SK-N-SH treated with all-trans-retinoic acid at 6 μM for 48 hours (cell line): ENCODE results near the gene ATG13.

ENCODE experiments used
- ATAC-seq: fragments of 200-7000 bp; cut with Tn5 transposase; 3 replicates; pipeline ENCODE4 v1.9.1; 2020; ENCODE audit warnings: mild to moderate bottlenecking, moderate library complexity
- ARNTL ChIP-seq: fragments of 450-650 bp; formaldehyde crosslinking; IDR thresholded peaks from 2 replicates; pipeline ENCODE4 v1.5.0; 2020; ENCODE audit warnings: low read depth, mild to moderate bottlenecking, moderate library complexity, borderline replicate concordance
- BACH2 ChIP-seq: fragments of 250-450 bp; sonication (Bioruptor Pico); IDR thresholded peaks from 2 replicates; pipeline ENCODE4 v1.9.0; 2021; ENCODE audit warnings: mild to moderate bottlenecking, borderline replicate concordance
- CREB5 ChIP-seq: fragments of 250-450 bp; sonication (Bioruptor Pico); IDR thresholded peaks from 2 replicates; pipeline ENCODE4 v1.5.1; 2020; ENCODE audit warnings: low read depth, mild to moderate bottlenecking, moderate library complexity
- CSDC2 ChIP-seq: fragments of 250-450 bp; sonication (Bioruptor Pico); IDR thresholded peaks from 2 replicates; pipeline ENCODE4 v1.5.0; 2020; ENCODE audit warnings: mild to moderate bottlenecking, moderate library complexity
- CSRNP3 ChIP-seq: fragments of 250-450 bp; sonication (Bioruptor Pico); IDR thresholded peaks from 2 replicates; pipeline ENCODE4 v1.5.1; 2021; ENCODE audit warnings: mild to moderate bottlenecking, moderate library complexity
- ESRRG ChIP-seq: fragments of 250-450 bp; sonication (Bioruptor Pico); IDR thresholded peaks from 2 replicates; pipeline ENCODE4 v1.6.1; 2021; ENCODE audit warnings: mild to moderate bottlenecking
- GLIS3 ChIP-seq: fragments of 250-450 bp; sonication (Bioruptor Pico); IDR thresholded peaks from 2 replicates; pipeline ENCODE4 v1.5.0; 2020; ENCODE audit warnings: mild to moderate bottlenecking, moderate library complexity
- OSR1 ChIP-seq: fragments of 250-450 bp; sonication (Bioruptor Pico); IDR thresholded peaks from 2 replicates; pipeline ENCODE4 v1.8.0; 2022; ENCODE audit warnings: moderate library complexity, mild to moderate bottlenecking, inconsistent platforms
- PATZ1 ChIP-seq: fragments of 250-450 bp; sonication (Bioruptor Pico); IDR thresholded peaks from 2 replicates; pipeline ENCODE4 v1.8.0; 2020; ENCODE audit warnings: mild to moderate bottlenecking, moderate library complexity, borderline replicate concordance
- POU6F1 ChIP-seq: fragments of 250-450 bp; sonication (Bioruptor Pico); IDR thresholded peaks from 2 replicates; pipeline ENCODE4 v1.8.0; 2021; ENCODE audit warnings: low read depth, mild to moderate bottlenecking, moderate library complexity, borderline replicate concordance
- PPARA ChIP-seq: fragments of 250-450 bp; sonication (Bioruptor Pico); IDR thresholded peaks from 2 replicates; pipeline ENCODE4 v1.5.0; 2020; ENCODE audit warnings: mild to moderate bottlenecking, borderline replicate concordance
- RARB ChIP-seq: fragments of 250-450 bp; sonication (Bioruptor Pico); IDR thresholded peaks from 2 replicates; pipeline ENCODE4 v1.8.0; 2021; ENCODE audit warnings: mild to moderate bottlenecking, moderate library complexity
- SNAI2 ChIP-seq: fragments of 250-450 bp; sonication (Bioruptor Pico); IDR thresholded peaks from 2 replicates; pipeline ENCODE4 v1.5.0; 2020; ENCODE audit warnings: mild to moderate bottlenecking, moderate library complexity
- TCF4 ChIP-seq: fragments of 250-450 bp; sonication (Bioruptor Pico); IDR thresholded peaks from 2 replicates; pipeline ENCODE4 v1.8.0; 2021; ENCODE audit warnings: mild to moderate bottlenecking, moderate library complexity, borderline replicate concordance
- TOX ChIP-seq: fragments of 250-450 bp; sonication (Bioruptor Pico); IDR thresholded peaks from 2 replicates; pipeline ENCODE4 v1.8.0; 2021; ENCODE audit warnings: mild to moderate bottlenecking, moderate library complexity, borderline replicate concordance
- TSHZ2 ChIP-seq: fragments of 250-450 bp; sonication (Bioruptor Pico); IDR thresholded peaks from 2 replicates; pipeline ENCODE4 v1.5.0; 2020; ENCODE audit warnings: mild to moderate bottlenecking, moderate library complexity
- ZC3H10 ChIP-seq: fragments of 250-450 bp; sonication (Bioruptor Pico); IDR thresholded peaks from 2 replicates; pipeline ENCODE4 v1.5.1; 2021; ENCODE audit warnings: mild to moderate bottlenecking, moderate library complexity
- ZFP3 ChIP-seq: fragments of 250-450 bp; sonication (Bioruptor Pico); IDR thresholded peaks from 2 replicates; pipeline ENCODE4 v1.5.0; 2020; ENCODE audit warnings: mild to moderate bottlenecking, moderate library complexity
- ZFP30 ChIP-seq: fragments of 450-650 bp; formaldehyde crosslinking; IDR thresholded peaks from 2 replicates; pipeline ENCODE4 v1.5.0; 2022; ENCODE audit warnings: mild to moderate bottlenecking, moderate library complexity
- ZNF565 ChIP-seq: fragments of 450-650 bp; formaldehyde crosslinking; conservative IDR thresholded peaks from 2 replicates; pipeline ENCODE4 v1.5.0; 2020; ENCODE audit warnings: low read depth, mild to moderate bottlenecking, moderate library complexity

The ATG13 gene

GRCh38 chr11:46664612-46665011 lies 47.3 kb downstream of the ATG13 start:
- ATAC-seq: no peak
- TF ChIP-seq TCF4 (CRISPR knock-in tag): no peak
- no peak for TF ChIP-seq CREB5 (CRISPR knock-in tag)
- no peak for TF ChIP-seq ZC3H10 (CRISPR knock-in tag)
- TF ChIP-seq OSR1: no peak
- TF ChIP-seq ZNF565 (CRISPR knock-in tag): no peak
- TF ChIP-seq SNAI2 (CRISPR knock-in tag): no peak
- no peak for TF ChIP-seq GLIS3 (CRISPR knock-in tag)
- no peak for TF ChIP-seq ESRRG (CRISPR knock-in tag)
- no peak for TF ChIP-seq ZFP3 (CRISPR knock-in tag)
- TF ChIP-seq ARNTL: no peak
- no peak for TF ChIP-seq RARB
- TF ChIP-seq CSDC2 (CRISPR knock-in tag): no peak
- no peak for TF ChIP-seq TSHZ2
- TF ChIP-seq PATZ1: no peak

- TF ChIP-seq CSDC2 (CRISPR knock-in tag) (no peak), POU6F1 (CRISPR knock-in tag) (no peak), PPARA (CRISPR knock-in tag) (no peak), ZFP3 (CRISPR knock-in tag) (no peak), ZNF565 (CRISPR knock-in tag) (no peak)
- no peak for ATAC-seq
Observed at GRCh38 chr11:46665356-46665755, 48.0 kb downstream of the ATG13 start.

- TF ChIP-seq POU6F1 (CRISPR knock-in tag) (no peak), TCF4 (CRISPR knock-in tag) (no peak), SNAI2 (CRISPR knock-in tag) (no peak), ZFP30 (CRISPR knock-in tag) (no peak), CREB5 (CRISPR knock-in tag) (no peak), CSRNP3 (CRISPR knock-in tag) (no peak), BACH2 (CRISPR knock-in tag) (no peak), TOX (CRISPR knock-in tag) (no peak), TSHZ2 (no peak), ESRRG (CRISPR knock-in tag) (no peak), CSDC2 (CRISPR knock-in tag) (no peak), PATZ1 (no peak), PPARA (CRISPR knock-in tag) (no peak)
- ATAC-seq: no peak
Observed at GRCh38 chr11:46666516-46666915, 49.2 kb downstream of the ATG13 start.
